ENCODE data around the gene CHCHD3.
"Not testable (repeated sequence)": the region's sequence is repeated elsewhere in the genome, so short reads cannot be mapped to it uniquely, and the experiment has no call there.

The CHCHD3 gene

GRCh38 chr7:132935608-132936007 is 146.3 kb downstream of the CHCHD3 start:
- Histone ChIP-seq H3K4me1 (ENCODE audit: control insufficient read depth, insufficient read depth, low read length) (no peaks in the 10 kb centered on the region), H3K36me3 (ENCODE audit: control insufficient read depth in 2 of 2, insufficient read depth in 2 of 2, low read length in 2 of 2) (no peaks in the 10 kb centered on the region), H3K27ac (ENCODE audit: low read length) (no peak overlapping the region), H3K9me3 (ENCODE audit: control insufficient read depth in 2 of 2, low read length in 2 of 2) (peaks cover 0 to 6% of the 10 kb centered on the region in 2 donors), H3K9ac (ENCODE audit: low read length in 2 of 2) (no peak overlapping the region), H3K4me3 (ENCODE audit: low read length in 2 of 2) (no peak overlapping the region), H3K27me3 (ENCODE audit: control insufficient read depth in 1 of 2, insufficient read depth in 2 of 2, low read length in 2 of 2) (no peaks in the 10 kb centered on the region)

GRCh38 chr7:132934017-132934416 is 147.9 kb downstream of the CHCHD3 start:
- Histone ChIP-seq H3K27me3 (ENCODE audit: control insufficient read depth in 1 of 2, insufficient read depth in 2 of 2, low read length in 2 of 2) (no peaks in the 10 kb centered on the region), H3K27ac (ENCODE audit: low read length) (no peak overlapping the region), H3K4me1 (ENCODE audit: control insufficient read depth, insufficient read depth, low read length) (no peaks in the 10 kb centered on the region), H3K4me3 (ENCODE audit: low read length in 2 of 2) (no peak overlapping the region), H3K9ac (ENCODE audit: low read length in 2 of 2) (no peak overlapping the region), H3K9me3 (ENCODE audit: control insufficient read depth in 2 of 2, low read length in 2 of 2) (peaks cover 0 to 6% of the 10 kb centered on the region in 2 donors), H3K36me3 (ENCODE audit: control insufficient read depth in 2 of 2, insufficient read depth in 2 of 2, low read length in 2 of 2) (no peaks in the 10 kb centered on the region)

- peaks cover 0 to 6% of the 10 kb centered on the region in 2 donors for H3K9me3 ChIP-seq (ENCODE audit: control insufficient read depth in 2 of 2, low read length in 2 of 2)
- no peak overlapping the region for H3K27ac ChIP-seq (ENCODE audit: low read length)
- H3K9ac ChIP-seq (ENCODE audit: low read length in 2 of 2) = no peak overlapping the region
- H3K36me3 ChIP-seq (ENCODE audit: control insufficient read depth in 2 of 2, insufficient read depth in 2 of 2, low read length in 2 of 2) = no peaks in the 10 kb centered on the region
- no peak overlapping the region for H3K4me3 ChIP-seq (ENCODE audit: low read length in 2 of 2)
- no peaks in the 10 kb centered on the region for H3K27me3 ChIP-seq (ENCODE audit: control insufficient read depth in 1 of 2, insufficient read depth in 2 of 2, low read length in 2 of 2)
- H3K4me1 ChIP-seq (ENCODE audit: control insufficient read depth, insufficient read depth, low read length) = no peaks in the 10 kb centered on the region
Observed at GRCh38 chr7:132933072-132933458, 148.8 kb downstream of the CHCHD3 start.

GRCh38 chr7:132932296-132933071 is 149.4 kb downstream of the CHCHD3 start:
- Histone ChIP-seq H3K36me3 (ENCODE audit: control insufficient read depth in 2 of 2, insufficient read depth in 2 of 2, low read length in 2 of 2) (no peaks in the 10 kb centered on the region), H3K9me3 (ENCODE audit: control insufficient read depth in 2 of 2, low read length in 2 of 2) (peaks cover 0 to 6% of the 10 kb centered on the region in 2 donors), H3K4me1 (ENCODE audit: control insufficient read depth, insufficient read depth, low read length) (no peaks in the 10 kb centered on the region), H3K27me3 (ENCODE audit: control insufficient read depth in 1 of 2, insufficient read depth in 2 of 2, low read length in 2 of 2) (no peaks in the 10 kb centered on the region), H3K9ac (ENCODE audit: low read length in 2 of 2) (no peak overlapping the region), H3K27ac (ENCODE audit: low read length) (no peak overlapping the region), H3K4me3 (ENCODE audit: low read length in 2 of 2) (no peak overlapping the region)

GRCh38 chr7:132930881-132931280 is 151.0 kb downstream of the CHCHD3 start:
- Histone ChIP-seq H3K27me3 (ENCODE audit: control insufficient read depth in 1 of 2, insufficient read depth in 2 of 2, low read length in 2 of 2) (no peaks in the 10 kb centered on the region), H3K27ac (ENCODE audit: low read length) (no peak overlapping the region), H3K4me3 (ENCODE audit: low read length in 2 of 2) (no peak overlapping the region), H3K36me3 (ENCODE audit: control insufficient read depth in 2 of 2, insufficient read depth in 2 of 2, low read length in 2 of 2) (no peaks in the 10 kb centered on the region), H3K9me3 (ENCODE audit: control insufficient read depth in 2 of 2, low read length in 2 of 2) (peaks cover 0 to 4% of the 10 kb centered on the region in 2 donors), H3K9ac (ENCODE audit: low read length in 2 of 2) (no peak overlapping the region), H3K4me1 (ENCODE audit: control insufficient read depth, insufficient read depth, low read length) (no peaks in the 10 kb centered on the region)

- not testable (repeated sequence) for H3K27ac ChIP-seq (ENCODE audit: low read length); H3K4me3 ChIP-seq (ENCODE audit: low read length in 2 of 2); H3K9me3 ChIP-seq (ENCODE audit: control insufficient read depth in 2 of 2, low read length in 2 of 2); H3K27me3 ChIP-seq (ENCODE audit: control insufficient read depth in 1 of 2, insufficient read depth in 2 of 2, low read length in 2 of 2); H3K4me1 ChIP-seq (ENCODE audit: control insufficient read depth, insufficient read depth, low read length); H3K9ac ChIP-seq (ENCODE audit: low read length in 2 of 2); H3K36me3 ChIP-seq (ENCODE audit: control insufficient read depth in 2 of 2, insufficient read depth in 2 of 2, low read length in 2 of 2)
Observed at GRCh38 chr7:132929944-132930343, 151.9 kb downstream of the CHCHD3 start.

- no peak overlapping the region for H3K9ac ChIP-seq (ENCODE audit: low read length in 2 of 2)
- H3K4me1 ChIP-seq (ENCODE audit: control insufficient read depth, insufficient read depth, low read length) = no peaks in the 10 kb centered on the region
- H3K4me3 ChIP-seq (ENCODE audit: low read length in 2 of 2) = no peak overlapping the region
- H3K27me3 ChIP-seq (ENCODE audit: control insufficient read depth in 1 of 2, insufficient read depth in 2 of 2, low read length in 2 of 2) = no peaks in the 10 kb centered on the region
- no peak overlapping the region for H3K27ac ChIP-seq (ENCODE audit: low read length)
- H3K9me3 ChIP-seq (ENCODE audit: control insufficient read depth in 2 of 2, low read length in 2 of 2) = no peaks in the 10 kb centered on the region
- no peaks in the 10 kb centered on the region for H3K36me3 ChIP-seq (ENCODE audit: control insufficient read depth in 2 of 2, insufficient read depth in 2 of 2, low read length in 2 of 2)
Observed at GRCh38 chr7:132919771-132920170, 162.1 kb downstream of the CHCHD3 start.

- no peaks in the 10 kb centered on the region for H3K27me3 ChIP-seq (ENCODE audit: control insufficient read depth in 1 of 2, insufficient read depth in 2 of 2, low read length in 2 of 2)
- H3K36me3 ChIP-seq (ENCODE audit: control insufficient read depth in 2 of 2, insufficient read depth in 2 of 2, low read length in 2 of 2) = no peaks in the 10 kb centered on the region
- no peak overlapping the region for H3K27ac ChIP-seq (ENCODE audit: low read length)
- no peak overlapping the region for H3K4me3 ChIP-seq (ENCODE audit: low read length in 2 of 2)
- no peak overlapping the region for H3K9ac ChIP-seq (ENCODE audit: low read length in 2 of 2)
- no peaks in the 10 kb centered on the region for H3K4me1 ChIP-seq (ENCODE audit: control insufficient read depth, insufficient read depth, low read length)
- H3K9me3 ChIP-seq (ENCODE audit: control insufficient read depth in 2 of 2, low read length in 2 of 2) = no peaks in the 10 kb centered on the region
Observed at GRCh38 chr7:132915647-132916046, 166.2 kb downstream of the CHCHD3 start.

GRCh38 chr7:132910657-132911056 is 171.2 kb downstream of the CHCHD3 start:
- Histone ChIP-seq H3K9ac (ENCODE audit: low read length in 2 of 2) (no peak overlapping the region), H3K27ac (ENCODE audit: low read length) (no peak overlapping the region), H3K4me1 (ENCODE audit: control insufficient read depth, insufficient read depth, low read length) (no peaks in the 10 kb centered on the region), H3K9me3 (ENCODE audit: control insufficient read depth in 2 of 2, low read length in 2 of 2) (no peaks in the 10 kb centered on the region), H3K27me3 (ENCODE audit: control insufficient read depth in 1 of 2, insufficient read depth in 2 of 2, low read length in 2 of 2) (no peaks in the 10 kb centered on the region), H3K36me3 (ENCODE audit: control insufficient read depth in 2 of 2, insufficient read depth in 2 of 2, low read length in 2 of 2) (no peaks in the 10 kb centered on the region), H3K4me3 (ENCODE audit: low read length in 2 of 2) (no peak overlapping the region)

- Histone ChIP-seq H3K4me3 (ENCODE audit: low read length in 2 of 2) (no peak overlapping the region), H3K4me1 (ENCODE audit: control insufficient read depth, insufficient read depth, low read length) (no peaks in the 10 kb centered on the region), H3K27ac (ENCODE audit: low read length) (no peak overlapping the region), H3K27me3 (ENCODE audit: control insufficient read depth in 1 of 2, insufficient read depth in 2 of 2, low read length in 2 of 2) (no peaks in the 10 kb centered on the region), H3K9ac (ENCODE audit: low read length in 2 of 2) (no peak overlapping the region), H3K9me3 (ENCODE audit: control insufficient read depth in 2 of 2, low read length in 2 of 2) (no peaks in the 10 kb centered on the region), H3K36me3 (ENCODE audit: control insufficient read depth in 2 of 2, insufficient read depth in 2 of 2, low read length in 2 of 2) (no peaks in the 10 kb centered on the region)
Observed at GRCh38 chr7:132907380-132907940, 174.4 kb downstream of the CHCHD3 start.

- no peaks in the 10 kb centered on the region for H3K9me3 ChIP-seq (ENCODE audit: control insufficient read depth in 2 of 2, low read length in 2 of 2)
- H3K9ac ChIP-seq (ENCODE audit: low read length in 2 of 2) = no peak overlapping the region
- no peaks in the 10 kb centered on the region for H3K4me1 ChIP-seq (ENCODE audit: control insufficient read depth, insufficient read depth, low read length)
- H3K27ac ChIP-seq (ENCODE audit: low read length) = no peak overlapping the region
- H3K36me3 ChIP-seq (ENCODE audit: control insufficient read depth in 2 of 2, insufficient read depth in 2 of 2, low read length in 2 of 2) = no peaks in the 10 kb centered on the region
- H3K27me3 ChIP-seq (ENCODE audit: control insufficient read depth in 1 of 2, insufficient read depth in 2 of 2, low read length in 2 of 2) = no peaks in the 10 kb centered on the region
- H3K4me3 ChIP-seq (ENCODE audit: low read length in 2 of 2) = no peak overlapping the region
Observed at GRCh38 chr7:132906193-132906835, 175.6 kb downstream of the CHCHD3 start.
